Right forelimb (tissue), 1 donor: ENCODE results near the gene GADD45G.

Experiments used
- DNase-seq: peaks from one replicate; pipeline ENCODE4 v3.0.0-alpha.2; 2018

Gene GADD45G

GRCh38 chr9:89655056-89655989 lies 50.5 kb downstream of the GADD45G start:
- DNase-seq, result no peak
